Esophagus squamous epithelium (tissue), 5 donors: ENCODE data around the gene RABEP1. TPM values are rescaled to one million over a fixed set of nuclear protein-coding genes. Genes with fewer than 3 reads are reported as not detected.

Experiments
- DNase-seq: peaks from one replicate; lab custom pipeline; 2025; lab: John Stamatoyannopoulos, UW
- H3K27ac ChIP-seq, 4 donors: fragments of 200-600 bp; sonication (generic); one replicate each; pipeline ENCODE4 v1.5.1; 2016 to 2019; ENCODE audit warnings: mild to moderate bottlenecking in 1 of 4
- H3K27me3 ChIP-seq, 4 donors: fragments of 200-600 bp; sonication (generic); 1 replicate in 3 of 4; 2 replicates in 1 of 4; pipeline versions ENCODE4 v1.5.1 to v1.6.0; 2017 to 2021; ENCODE audit warnings: antibody characterized with exemption in 1 of 4
- H3K36me3 ChIP-seq, 3 donors: fragments of 200-600 bp; sonication (generic); one replicate each; pipeline ENCODE4 v1.5.1; 2016 to 2019
- H3K4me1 ChIP-seq, 3 donors: fragments of 200-600 bp; sonication (generic); one replicate each; pipeline ENCODE4 v1.5.1; 2017 to 2019
- H3K4me3 ChIP-seq, 4 donors: fragments of 200-600 bp; sonication (generic); 1 replicate in 3 of 4; 2 replicates in 1 of 4; pipeline ENCODE4 v1.5.1; 2016 to 2019; ENCODE audit warnings: mild to moderate bottlenecking in 2 of 4, moderate library complexity in 1 of 4
- H3K9me3 ChIP-seq, 3 donors: fragments of 200-600 bp; sonication (generic); one replicate each; pipeline ENCODE4 v1.5.1; 2016 to 2019
- CTCF ChIP-seq, 6 experiments: fragments of 450-650 bp in 4 of 6; fragments of 200-600 bp in 2 of 6; sonication (generic) in 2 of 6; IDR thresholded peaks; one replicate each; pipeline ENCODE4 v1.5.1; 2016 to 2019; ENCODE audit warnings: antibody characterized with exemption in 6 of 6, mild to moderate bottlenecking in 4 of 6, moderate library complexity in 4 of 6
- POLR2A ChIP-seq, 4 donors: fragments of 450-650 bp; IDR thresholded peaks; one replicate each; pipeline ENCODE4 v1.6.1; 2017; ENCODE audit warnings: antibody characterized with exemption in 4 of 4, mild to moderate bottlenecking in 4 of 4, moderate library complexity in 3 of 4
- WGBS, 2 donors: methylation state at CpG; one replicate each; pipeline ENCODE4 v1.1.5; 2018; 5-methylcytosine and 5-hydroxymethylcytosine counted together
- intact Hi-C: fragments of 100-400 bp; cut with DNase I; formaldehyde crosslinking; loops from one replicate; pipeline ENCODE4 v1.15.0; 2022
- total RNA-seq, 4 donors: library from RNA; depleted of rRNA; stranded (reverse); fragments of >200 nt; gene quantifications; one replicate each; pipeline ENCODE4 v1.1.0, GENCODE V29; 2016
- donor health status: DM: yes; HTN: yes; CAD: no.

Gene RABEP1
- total RNA-seq, 4 donors from 2014 or later = 9.9 to 33.2 (median 23.3) TPM

DNA sequence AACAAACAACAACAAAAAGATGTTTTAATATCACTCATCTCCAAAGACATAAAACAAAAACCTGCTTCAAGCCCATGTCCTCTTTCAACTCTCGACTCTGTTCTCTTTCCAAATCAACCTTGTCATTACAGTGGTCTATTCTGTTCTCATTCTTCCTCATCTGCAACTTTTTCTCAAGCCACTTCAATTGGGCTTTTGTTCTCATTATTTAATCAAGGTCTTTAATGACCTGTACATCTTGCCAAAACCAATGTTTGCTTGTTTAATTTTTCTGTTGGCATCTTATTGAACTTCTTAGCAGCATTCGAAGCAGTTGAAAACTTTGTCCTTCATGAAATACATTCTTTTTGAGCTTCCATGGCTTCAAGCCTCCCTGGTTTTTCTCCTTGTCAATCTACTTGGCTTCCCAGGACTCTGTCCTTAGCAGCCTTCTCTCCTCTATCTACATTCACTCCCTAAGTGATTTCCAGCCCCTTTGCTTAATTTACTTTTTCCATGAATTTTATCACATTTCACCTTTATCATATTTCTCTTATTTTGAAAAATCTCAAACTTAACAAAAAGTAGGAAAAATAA lies 19.6 kb upstream of the RABEP1 start:
- no peak overlapping the region for H3K4me3 ChIP-seq
- no peaks in the 10 kb centered on the region for H3K4me1 ChIP-seq
- no peak for TF ChIP-seq CTCF (IDR thresholded peaks at IDR 0.05)
- TF ChIP-seq POLR2A (IDR thresholded peaks at IDR 0.05) = no peak
- WGBS, 2 donors = 24 to 38% methylated on average over 2 of the region's 2 CpGs
- H3K36me3 ChIP-seq = no peaks in the 10 kb centered on the region
- DNase-seq = no peak
- no peaks in the 10 kb centered on the region for H3K27me3 ChIP-seq
- no peaks in the 10 kb centered on the region for H3K9me3 ChIP-seq
- no peak overlapping the region for H3K27ac ChIP-seq
- intact Hi-C loops = no loop called here

DNA sequence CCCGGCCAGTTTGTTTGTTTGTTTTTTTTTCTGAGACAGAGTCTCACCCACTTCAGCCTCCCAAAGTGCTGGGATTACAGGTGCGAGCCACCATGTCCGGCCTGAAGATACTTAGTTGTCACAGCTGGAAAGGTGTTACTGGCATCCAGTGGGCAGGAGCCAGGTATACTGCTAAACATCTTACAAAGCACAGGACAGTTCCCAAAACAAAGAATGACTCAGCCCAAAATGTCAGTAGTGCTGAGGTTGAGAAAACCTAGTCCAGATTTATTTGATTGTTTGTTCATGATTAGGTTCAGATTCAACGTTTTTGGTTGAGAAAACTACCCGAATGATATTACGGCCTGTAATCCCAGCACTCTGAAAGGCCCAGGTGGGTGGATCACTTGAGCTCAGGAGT lies 18.6 kb upstream of the RABEP1 start:
- H3K9me3 ChIP-seq = no peaks in the 10 kb centered on the region
- H3K4me3 ChIP-seq = no peak overlapping the region
- no peaks in the 10 kb centered on the region for H3K4me1 ChIP-seq
- no peak for DNase-seq
- TF ChIP-seq POLR2A (IDR thresholded peaks at IDR 0.05) (no peak), CTCF (IDR thresholded peaks at IDR 0.05) (no peak)
- no peaks in the 10 kb centered on the region for H3K27me3 ChIP-seq
- intact Hi-C loops = no loop called here
- 89 to 97% methylated on average over 3 to 6 of the region's 6 CpGs for WGBS, 2 donors
- H3K36me3 ChIP-seq = no peaks in the 10 kb centered on the region
- H3K27ac ChIP-seq = no peak overlapping the region

GRCh38 chr17:5264893-5265292 lies 17.2 kb upstream of the RABEP1 start:
- no peak overlapping the region for H3K27ac ChIP-seq
- H3K9me3 ChIP-seq = no peaks in the 10 kb centered on the region
- DNase-seq = no peak
- H3K27me3 ChIP-seq = no peaks in the 10 kb centered on the region
- intact Hi-C loops = no loop called here
- TF ChIP-seq POLR2A (IDR thresholded peaks at IDR 0.05) (no peak), CTCF (IDR thresholded peaks at IDR 0.05) (no peak)
- no peaks in the 10 kb centered on the region for H3K4me1 ChIP-seq
- no peak overlapping the region for H3K4me3 ChIP-seq
- 57 to 76% methylated on average over 1 to 2 of the region's 3 CpGs for WGBS, 2 donors
- H3K36me3 ChIP-seq = no peaks in the 10 kb centered on the region

GRCh38 chr17:5269241-5269960 lies 12.7 kb upstream of the RABEP1 start:
- intact Hi-C loops = no loop called here

More at GRCh38 chr17:5269241-5269960, 12.7 kb upstream of the RABEP1 start:
- 85 to 86% methylated on average over 4 of the region's 4 CpGs for WGBS, 2 donors
- no peaks in the 10 kb centered on the region for H3K9me3 ChIP-seq
- TF ChIP-seq POLR2A (IDR thresholded peaks at IDR 0.05) = no peak
- TF ChIP-seq CTCF (IDR thresholded peaks at IDR 0.05) = no peak
- no peaks in the 10 kb centered on the region for H3K27me3 ChIP-seq
- no peaks in the 10 kb centered on the region for H3K36me3 ChIP-seq
- no peak for DNase-seq
- no peaks in the 10 kb centered on the region for H3K4me1 ChIP-seq
- no peak overlapping the region for H3K27ac ChIP-seq
- no peak overlapping the region for H3K4me3 ChIP-seq
